ENCODE data around the gene MYEF2.

MYEF2 gene

GRCh38 chr15:48144889-48145288, 33.2 kb downstream of the MYEF2 start:
- DNase-seq (ENCODE audit: low read depth in 3 of 3), result no peak

- DNase-seq (ENCODE audit: low read depth in 3 of 3), result no peak
These were observed 34.2 kb downstream of the MYEF2 start for GRCh38 chr15:48143856-48144255.

GRCh38 chr15:48132874-48133273, 45.2 kb downstream of the MYEF2 start:
- DNase-seq (ENCODE audit: low read depth in 3 of 3), result no peak

GRCh38 chr15:48131324-48131723, 46.8 kb downstream of the MYEF2 start:
- DNase-seq (ENCODE audit: low read depth in 3 of 3), result no peak

GRCh38 chr15:48126667-48127355, 51.3 kb downstream of the MYEF2 start:
- DNase-seq (ENCODE audit: low read depth in 3 of 3), result no peak

- DNase-seq (ENCODE audit: low read depth in 3 of 3), result no peak
These were observed 56.2 kb downstream of the MYEF2 start for GRCh38 chr15:48121849-48122248.

GRCh38 chr15:48120745-48121144, 57.4 kb downstream of the MYEF2 start, which contains the start of gene SLC24A5:
SLC24A5 (plus strand) TSS chr15:48120990; CDS start chr15:48121045, 55 bp downstream.
- no peak for DNase-seq (ENCODE audit: low read depth in 3 of 3)

- DNase-seq (ENCODE audit: low read depth in 3 of 3), result no peak
These were observed 58.8 kb downstream of the MYEF2 start for GRCh38 chr15:48119277-48119676.

GRCh38 chr15:48112242-48112641, 65.9 kb downstream of the MYEF2 start:
- no peak for DNase-seq (ENCODE audit: low read depth in 3 of 3)

- no peak for DNase-seq (ENCODE audit: low read depth in 3 of 3)
These were observed 68.1 kb downstream of the MYEF2 start for GRCh38 chr15:48109856-48110531.

GRCh38 chr15:48109212-48109611, 68.9 kb downstream of the MYEF2 start:
- DNase-seq (ENCODE audit: low read depth in 3 of 3), result no peak

- DNase-seq (ENCODE audit: low read depth in 3 of 3), result no peak
These were observed 72.2 kb downstream of the MYEF2 start for GRCh38 chr15:48105936-48106335.

- DNase-seq (ENCODE audit: low read depth in 3 of 3), result no peak
These were observed 74.4 kb downstream of the MYEF2 start for GRCh38 chr15:48103647-48104046.

- no peak for DNase-seq (ENCODE audit: low read depth in 3 of 3)
These were observed 75.9 kb downstream of the MYEF2 start for GRCh38 chr15:48102167-48102566.

GRCh38 chr15:48101376-48101961, 76.6 kb downstream of the MYEF2 start:
- DNase-seq (ENCODE audit: low read depth in 3 of 3), result no peak

- DNase-seq (ENCODE audit: low read depth in 3 of 3), result no peak
These were observed 80.8 kb downstream of the MYEF2 start for GRCh38 chr15:48097264-48097663.

GRCh38 chr15:48096813-48097212, 81.3 kb downstream of the MYEF2 start:
- DNase-seq (ENCODE audit: low read depth in 3 of 3), result no peak

- DNase-seq (ENCODE audit: low read depth in 3 of 3), result no peak
These were observed 81.7 kb downstream of the MYEF2 start for GRCh38 chr15:48096355-48096786.

GRCh38 chr15:48091522-48091921, 86.6 kb downstream of the MYEF2 start:
- no peak for DNase-seq (ENCODE audit: low read depth in 3 of 3)

GRCh38 chr15:48090666-48091065, 87.4 kb downstream of the MYEF2 start:
- DNase-seq (ENCODE audit: low read depth in 3 of 3), result no peak

GRCh38 chr15:48090115-48090514, 88.0 kb downstream of the MYEF2 start:
- DNase-seq (ENCODE audit: low read depth in 3 of 3), result no peak

- DNase-seq (ENCODE audit: low read depth in 3 of 3), result no peak
These were observed 88.4 kb downstream of the MYEF2 start for GRCh38 chr15:48089702-48090101.

- DNase-seq (ENCODE audit: low read depth in 3 of 3), result no peak
These were observed 90.3 kb downstream of the MYEF2 start for GRCh38 chr15:48087844-48088243.

All from stimulated activated CD4-positive, alpha-beta T cell treated with anti-CD3 and anti-CD28 coated beads, TNF-alpha, amount 100 ng/mL, for 48 hours (primary cell).